GM12875 (cell line): ENCODE data around the gene GLYATL3.

Source experiments
- H3K4me3 ChIP-seq: one replicate; pipeline ENCODE4 v1.5.1; 2011; ENCODE audit warnings: low read depth, low read length, control low read depth
- CTCF ChIP-seq: IDR thresholded peaks from 2 replicates; pipeline ENCODE4 v1.5.1; 2011; ENCODE audit warnings: low read depth, mild to moderate bottlenecking, control low read depth, inconsistent platforms, low read length, moderate library complexity, borderline replicate concordance; ENCODE audit not compliant: insufficient read depth

The GLYATL3 gene

GRCh38 chr6:49565261-49565660 lies 65.5 kb downstream of the GLYATL3 start:
- TF ChIP-seq CTCF = no peak

GRCh38 chr6:49565855-49566254 lies 66.1 kb downstream of the GLYATL3 start:
- no peak overlapping the region for H3K4me3 ChIP-seq
- no peak for TF ChIP-seq CTCF

More at GRCh38 chr6:49565261-49565660, 65.5 kb downstream of the GLYATL3 start:
- no peak overlapping the region for H3K4me3 ChIP-seq

DNA sequence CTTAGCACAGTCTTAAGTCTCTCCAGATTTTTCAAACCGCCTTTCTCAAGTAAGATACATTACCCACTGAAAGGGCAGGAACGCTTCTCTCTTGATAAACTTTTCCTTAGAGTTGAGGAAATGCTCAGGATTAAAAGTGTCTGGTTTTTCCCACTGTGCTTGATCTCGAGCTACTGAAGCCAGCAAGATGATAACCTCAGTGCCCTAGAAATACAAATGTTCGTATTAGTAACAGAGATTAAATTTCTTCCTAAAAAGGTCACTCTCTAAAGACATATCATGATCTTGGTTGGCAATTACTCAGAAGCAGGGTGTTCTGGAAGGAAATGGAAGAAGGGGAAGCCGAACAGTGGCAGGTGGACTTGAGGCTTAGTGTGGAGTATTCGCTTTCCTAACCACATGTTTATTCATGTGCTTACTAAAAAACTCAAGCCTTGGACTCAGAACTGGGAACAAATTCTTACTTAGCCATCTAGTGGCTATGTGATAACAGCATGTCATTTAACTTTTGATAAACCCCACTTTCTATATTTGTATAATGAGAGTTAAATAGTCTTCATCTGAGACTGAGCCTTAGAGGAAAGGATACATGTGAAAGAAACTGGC lies 70.9 kb downstream of the GLYATL3 start:
- no peak for TF ChIP-seq CTCF
- no peak overlapping the region for H3K4me3 ChIP-seq

GRCh38 chr6:49576618-49577017 lies 76.9 kb downstream of the GLYATL3 start:
- H3K4me3 ChIP-seq = no peak overlapping the region
- TF ChIP-seq CTCF = no peak
